Dedifferentiated amniotic fluid mesenchymal stem cell (primary cell): ENCODE data around the gene GALT.

Source experiments
- DNase-seq: peaks from one replicate; pipeline ENCODE4 v3.0.0-alpha.2; 2016; ENCODE audit errors: extremely low spot score

The GALT gene

GRCh38 chr9:34651876-34652601 is 5.6 kb downstream of the GALT start, which contains the start of gene IL11RA:
Gene IL11RA (plus strand): TSS chr9:34652185. CDS start chr9:34655218, 3,033 bp downstream.
- DNase-seq = peak; percentile 58

- no peak for DNase-seq
These were observed 6.1 kb downstream of the GALT start for GRCh38 chr9:34652602-34653000.

GRCh38 chr9:34653151-34654072 is 6.9 kb downstream of the GALT start:
- DNase-seq = peak; percentile 31

- DNase-seq = peak; percentile 76
These were observed 8.0 kb downstream of the GALT start for GRCh38 chr9:34654323-34655051.

- DNase-seq = no peak
These were observed 8.9 kb downstream of the GALT start for GRCh38 chr9:34655394-34655793.

- DNase-seq = no peak
These were observed 10.5 kb downstream of the GALT start for GRCh38 chr9:34656992-34657391.

- DNase-seq = no peak
These were observed 12.0 kb downstream of the GALT start for GRCh38 chr9:34658461-34658860.

- DNase-seq = no peak
These were observed 13.2 kb downstream of the GALT start for GRCh38 chr9:34659592-34660253.

GRCh38 chr9:34662526-34663302 is 16.2 kb downstream of the GALT start, which contains the start of gene CCL27:
Gene CCL27 (minus strand): TSS chr9:34662657. CDS start chr9:34662633, 24 bp downstream.
- no peak for DNase-seq

- no peak for DNase-seq
These were observed 16.8 kb downstream of the GALT start for GRCh38 chr9:34663303-34663605.

GRCh38 chr9:34664281-34665066 is 18.0 kb downstream of the GALT start:
- peak; percentile 60 for DNase-seq

GRCh38 chr9:34665067-34665380 is 18.5 kb downstream of the GALT start:
- no peak for DNase-seq

GRCh38 chr9:34665381-34666250 is 19.1 kb downstream of the GALT start:
- DNase-seq = peak; percentile 97

- no peak for DNase-seq
These were observed 23.5 kb downstream of the GALT start for GRCh38 chr9:34669809-34670562.

GRCh38 chr9:34671307-34671706 is 24.8 kb downstream of the GALT start:
- no peak for DNase-seq

GRCh38 chr9:34674440-34674839 is 28.0 kb downstream of the GALT start:
- DNase-seq = no peak

- no peak for DNase-seq
These were observed 28.7 kb downstream of the GALT start for GRCh38 chr9:34675048-34675714.

- DNase-seq = no peak
These were observed 29.4 kb downstream of the GALT start for GRCh38 chr9:34675869-34676268.
